CD4-positive, alpha-beta T cell treated with Interleukin-17A for 4 hours (primary cell): ENCODE measurements around the gene CRIM1.

Experiments used
- DNase-seq: peaks from one replicate; pipeline ENCODE4 v3.0.0-alpha.2; 2020; ENCODE audit warnings: mixed read lengths

CRIM1 gene

GRCh38 chr2:36486521-36487044 is 131.0 kb downstream of the CRIM1 start:
- no peak for DNase-seq

- no peak for DNase-seq
These were observed 132.4 kb downstream of the CRIM1 start for GRCh38 chr2:36487947-36488346.

GRCh38 chr2:36489281-36489680 is 133.7 kb downstream of the CRIM1 start:
- no peak for DNase-seq

- no peak for DNase-seq
These were observed 135.2 kb downstream of the CRIM1 start for GRCh38 chr2:36490749-36491148.

GRCh38 chr2:36492216-36492945 is 136.8 kb downstream of the CRIM1 start:
- DNase-seq = no peak

GRCh38 chr2:36493306-36493705 is 137.7 kb downstream of the CRIM1 start:
- no peak for DNase-seq

GRCh38 chr2:36497570-36498163 is 142.1 kb downstream of the CRIM1 start:
- no peak for DNase-seq

- DNase-seq = no peak
These were observed 143.7 kb downstream of the CRIM1 start for GRCh38 chr2:36499128-36499820.

- DNase-seq = no peak
These were observed 144.5 kb downstream of the CRIM1 start for GRCh38 chr2:36500072-36500471.

- DNase-seq = no peak
These were observed 146.5 kb downstream of the CRIM1 start for GRCh38 chr2:36502081-36502480.

- DNase-seq = peak; percentile 41
These were observed 151.8 kb downstream of the CRIM1 start for GRCh38 chr2:36507408-36507812.

GRCh38 chr2:36509075-36509474 is 153.5 kb downstream of the CRIM1 start:
- no peak for DNase-seq

- no peak for DNase-seq
These were observed 156.5 kb downstream of the CRIM1 start for GRCh38 chr2:36511858-36512603.

GRCh38 chr2:36512705-36513104 is 157.1 kb downstream of the CRIM1 start:
- DNase-seq = no peak

GRCh38 chr2:36513661-36514060 is 158.1 kb downstream of the CRIM1 start:
- DNase-seq = no peak

- no peak for DNase-seq
These were observed 160.0 kb downstream of the CRIM1 start for GRCh38 chr2:36515538-36515937.

- DNase-seq = no peak
These were observed 160.7 kb downstream of the CRIM1 start for GRCh38 chr2:36516136-36516870.

GRCh38 chr2:36520431-36520830 is 164.9 kb downstream of the CRIM1 start:
- no peak for DNase-seq

GRCh38 chr2:36523153-36523552 is 167.6 kb downstream of the CRIM1 start:
- DNase-seq = no peak

GRCh38 chr2:36525245-36525644 is 169.7 kb downstream of the CRIM1 start:
- no peak for DNase-seq

- no peak for DNase-seq
These were observed 170.6 kb downstream of the CRIM1 start for GRCh38 chr2:36526226-36526625.

- DNase-seq = no peak
These were observed 172.7 kb downstream of the CRIM1 start for GRCh38 chr2:36528274-36528673.
